NOMO-1 (cell line): Measurements from ENCODE around the gene GLIPR1L2.
"Not testable (repeated sequence)": the region's sequence is repeated elsewhere in the genome, so short reads cannot be mapped to it uniquely, and the experiment has no call there.

Experiments
- DNase-seq, 2 experiments: peaks; one replicate each; lab custom pipeline; 2025; ENCODE audit not compliant: unreplicated experiment in 2 of 2; lab: John Stamatoyannopoulos, UW

The GLIPR1L2 gene

GRCh38 chr12:75428767-75429166, 37.9 kb downstream of the GLIPR1L2 start:
- DNase-seq = no peak

- DNase-seq = no peak
These were observed 42.0 kb downstream of the GLIPR1L2 start for GRCh38 chr12:75432924-75433323.

GRCh38 chr12:75437564-75437963, 46.7 kb downstream of the GLIPR1L2 start:
- peak; percentile 23 to 56 for DNase-seq

- DNase-seq = no peak
These were observed 47.3 kb downstream of the GLIPR1L2 start for GRCh38 chr12:75438059-75438754.

GRCh38 chr12:75439048-75439447, 48.2 kb downstream of the GLIPR1L2 start:
- no peak for DNase-seq

GRCh38 chr12:75439930-75440329, 49.0 kb downstream of the GLIPR1L2 start:
- no peak for DNase-seq

GRCh38 chr12:75441687-75442449, 51.0 kb downstream of the GLIPR1L2 start:
- not testable (repeated sequence) for DNase-seq

GRCh38 chr12:75442454-75442853, 51.6 kb downstream of the GLIPR1L2 start:
- DNase-seq = not testable (repeated sequence)

GRCh38 chr12:75443709-75444108, 52.8 kb downstream of the GLIPR1L2 start:
- DNase-seq = no peak

GRCh38 chr12:75444429-75445136, 53.7 kb downstream of the GLIPR1L2 start:
- no peak for DNase-seq

GRCh38 chr12:75445137-75445507, 54.2 kb downstream of the GLIPR1L2 start:
- peak in 1 of 2 experiments; percentile 4 for DNase-seq

- DNase-seq = no peak
These were observed 56.0 kb downstream of the GLIPR1L2 start for GRCh38 chr12:75446857-75447256.

GRCh38 chr12:75447691-75448393, 57.0 kb downstream of the GLIPR1L2 start:
- DNase-seq = no peak

GRCh38 chr12:75452675-75453330, 61.9 kb downstream of the GLIPR1L2 start:
- DNase-seq = no peak

- DNase-seq = no peak
These were observed 65.0 kb downstream of the GLIPR1L2 start for GRCh38 chr12:75455839-75456238.

- peak in 1 of 2 experiments; percentile 5 for DNase-seq
These were observed 66.3 kb downstream of the GLIPR1L2 start for GRCh38 chr12:75457191-75457590.

GRCh38 chr12:75457866-75458265, 67.0 kb downstream of the GLIPR1L2 start:
- DNase-seq = not testable (repeated sequence)

GRCh38 chr12:75459755-75460154, 68.9 kb downstream of the GLIPR1L2 start:
- DNase-seq = no peak

- DNase-seq = no peak
These were observed 69.3 kb downstream of the GLIPR1L2 start for GRCh38 chr12:75460204-75460603.
